HG03575 (cell line): ENCODE measurements around the gene TCERG1L.
"Not testable (repeated sequence)": the region's sequence is repeated elsewhere in the genome, so short reads cannot be mapped to it uniquely, and the experiment has no call there.

Experiments
- ATAC-seq: cut with Tn5 transposase; IDR thresholded peaks from one replicate; pipeline ENCODE4 v1.9.1; 2021; ENCODE audit not compliant: unreplicated experiment, insufficient number of reproducible peaks, low FRiP score; ENCODE audit errors: extremely low read depth

Gene TCERG1L, protein sequence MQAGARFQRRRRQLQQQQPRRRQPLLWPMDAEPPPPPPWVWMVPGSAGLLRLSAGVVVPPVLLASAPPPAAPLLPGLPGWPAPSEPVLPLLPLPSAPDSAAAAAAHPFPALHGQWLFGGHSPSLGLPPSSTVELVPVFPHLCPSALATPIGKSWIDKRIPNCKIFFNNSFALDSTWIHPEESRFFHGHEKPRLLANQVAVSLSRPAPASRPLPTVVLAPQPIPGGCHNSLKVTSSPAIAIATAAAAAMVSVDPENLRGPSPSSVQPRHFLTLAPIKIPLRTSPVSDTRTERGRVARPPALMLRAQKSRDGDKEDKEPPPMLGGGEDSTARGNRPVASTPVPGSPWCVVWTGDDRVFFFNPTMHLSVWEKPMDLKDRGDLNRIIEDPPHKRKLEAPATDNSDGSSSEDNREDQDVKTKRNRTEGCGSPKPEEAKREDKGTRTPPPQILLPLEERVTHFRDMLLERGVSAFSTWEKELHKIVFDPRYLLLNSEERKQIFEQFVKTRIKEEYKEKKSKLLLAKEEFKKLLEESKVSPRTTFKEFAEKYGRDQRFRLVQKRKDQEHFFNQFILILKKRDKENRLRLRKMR

DNA sequence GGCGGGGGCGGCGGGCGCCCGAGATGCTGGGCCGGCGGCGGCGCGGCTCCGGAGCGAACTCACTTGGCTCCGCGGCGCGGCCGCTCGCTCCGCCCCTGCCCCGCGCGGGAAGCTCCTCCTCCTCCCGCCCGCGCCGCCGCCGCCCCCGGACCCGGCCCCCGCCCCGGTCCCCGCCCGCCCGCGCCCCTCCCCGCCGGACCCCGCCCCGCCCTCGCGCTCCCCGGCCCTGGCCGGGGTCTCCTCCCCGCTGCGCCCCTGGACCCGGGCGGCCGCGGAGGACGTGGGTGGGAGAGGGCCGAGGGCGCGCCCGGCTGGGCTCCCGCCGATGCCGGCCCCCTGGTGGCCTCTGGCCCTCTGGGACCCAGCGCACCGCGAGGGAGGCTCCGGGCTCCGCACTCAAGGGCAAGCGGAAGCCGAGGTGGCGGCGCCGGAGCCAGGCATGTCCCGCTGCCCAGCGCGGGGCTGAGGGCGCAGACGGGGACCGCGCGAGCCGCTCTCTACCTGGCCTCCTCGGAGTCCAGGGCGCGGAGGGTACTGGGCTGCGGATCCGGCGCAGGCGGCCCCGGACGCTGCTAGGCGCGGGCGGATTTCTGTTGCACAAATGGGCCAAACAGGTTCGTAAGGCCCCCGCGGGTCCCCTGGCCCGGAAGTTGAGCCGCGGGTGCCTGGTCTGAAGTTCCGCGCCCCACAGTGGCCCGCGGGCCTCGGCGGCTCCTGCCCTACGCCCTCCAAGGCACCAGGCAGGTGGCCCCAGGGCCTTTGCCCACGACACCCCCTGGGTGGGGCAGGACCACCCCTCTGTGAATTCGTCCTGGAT, at the start of gene TCERG1L:
Gene TCERG1L, minus strand, starts transcription at position 61 of the 817 bp plus-strand sequence. CDS start 86 bp downstream, outside the sequence.
- ATAC-seq = no peak

DNA sequence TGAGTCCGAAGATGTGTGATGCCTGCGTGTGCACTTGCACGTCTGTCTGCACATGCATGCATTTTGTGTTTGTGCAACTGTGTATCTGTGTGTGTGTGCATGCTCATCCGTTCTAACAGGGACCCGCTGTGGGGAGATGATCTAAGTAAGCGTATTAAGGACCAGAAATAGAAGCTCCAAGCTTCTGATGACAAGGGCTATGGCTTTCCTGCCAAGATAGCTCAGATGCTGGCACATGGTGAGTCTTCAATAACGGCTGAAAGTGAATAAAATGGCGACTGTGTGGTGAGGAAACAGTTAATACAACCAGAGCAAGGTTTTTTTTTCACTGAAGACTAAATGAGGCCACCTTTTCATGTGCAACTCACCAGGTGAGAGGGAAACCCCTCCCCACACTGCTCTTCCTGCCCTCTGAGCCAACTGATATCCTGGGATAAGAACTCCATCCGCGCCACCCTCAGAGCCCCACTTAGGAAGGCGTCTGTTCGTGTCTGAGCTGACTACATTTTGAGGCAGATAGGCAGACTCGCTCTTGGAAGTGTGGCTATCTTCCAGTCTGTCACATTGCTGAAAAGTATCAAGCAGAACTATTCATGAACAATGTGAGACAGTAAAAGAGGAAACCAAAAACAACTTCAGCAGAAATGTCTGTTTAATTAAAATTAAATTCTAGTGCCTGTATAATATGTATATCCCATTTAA, 47.4 kb upstream of the TCERG1L start:
- ATAC-seq = no peak

DNA sequence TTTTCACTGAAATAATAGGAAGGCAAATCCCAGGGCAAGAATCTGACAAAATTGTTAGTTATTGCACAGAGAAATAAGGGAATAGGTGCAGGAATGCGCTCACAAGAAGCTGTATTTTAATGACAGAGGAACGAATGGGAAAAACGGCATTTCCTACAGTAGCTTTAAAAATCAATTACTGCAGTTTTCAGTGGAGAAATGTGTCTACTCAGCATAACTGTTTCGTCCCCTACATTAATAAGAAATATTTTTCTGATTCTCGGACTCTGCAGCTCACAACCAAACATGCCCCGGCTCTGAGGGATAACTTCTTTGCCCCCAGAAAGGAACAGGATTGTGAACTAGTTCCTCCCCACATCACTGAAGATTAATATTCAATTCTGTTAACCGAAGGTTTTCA, 44.9 kb upstream of the TCERG1L start:
- ATAC-seq = no peak

DNA sequence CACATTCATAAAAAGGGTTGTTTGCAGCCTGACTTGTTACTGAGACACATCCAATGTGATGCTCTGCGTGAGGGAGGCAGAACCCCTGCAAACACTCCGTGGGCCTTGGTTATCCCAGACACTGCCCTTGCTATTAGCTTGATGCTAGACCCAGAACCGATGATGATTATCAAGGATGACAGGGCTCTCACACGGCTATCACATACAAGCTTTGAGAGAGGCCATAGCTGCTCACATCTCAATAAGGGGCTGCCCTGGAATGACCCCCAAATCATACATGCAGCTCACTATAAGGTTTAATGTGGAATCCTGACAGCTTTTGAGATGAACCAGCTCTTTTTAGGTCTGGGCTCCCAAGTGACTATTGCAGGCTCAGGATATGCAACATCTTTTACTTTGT, 44.4 kb upstream of the TCERG1L start:
- no peak for ATAC-seq

DNA sequence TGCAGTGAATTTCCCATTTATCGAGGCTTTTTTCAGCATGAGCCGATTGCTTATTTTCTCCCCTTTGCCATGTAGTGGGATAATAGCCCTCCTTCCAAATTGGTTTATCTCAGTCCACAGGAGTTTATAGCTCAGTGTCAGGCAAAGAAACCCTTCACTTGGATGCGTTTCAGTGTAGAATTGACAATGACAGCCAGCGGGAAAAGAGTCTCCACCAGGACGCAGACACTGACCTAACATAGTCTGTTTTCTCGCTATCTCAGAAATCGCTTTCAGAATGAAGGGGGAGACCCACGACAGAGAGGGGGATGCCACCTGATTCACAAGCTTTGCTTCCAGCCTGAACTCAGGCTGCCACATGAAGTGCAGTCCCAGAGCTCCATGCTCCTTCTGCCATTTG, 43.5 kb upstream of the TCERG1L start:
- ATAC-seq = no peak

DNA sequence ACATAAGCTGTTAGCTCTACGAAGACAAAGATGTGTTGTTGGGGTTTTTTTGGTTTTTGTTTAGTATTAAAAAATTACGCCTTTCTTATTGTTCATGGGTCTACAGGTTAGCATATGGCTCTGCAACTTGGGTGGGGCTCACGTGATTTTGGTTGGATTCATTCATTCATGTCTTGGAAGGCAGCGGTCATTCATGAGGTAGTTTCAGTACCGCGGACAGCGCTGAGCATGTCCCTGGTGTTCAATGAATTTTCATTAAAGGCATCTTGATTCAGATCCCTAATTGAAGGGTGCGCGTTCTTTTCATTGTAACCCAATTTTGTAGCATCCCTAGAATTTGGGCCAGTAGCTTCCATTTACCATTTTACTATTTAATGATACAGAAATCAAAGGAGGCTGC, 42.9 kb upstream of the TCERG1L start:
- no peak for ATAC-seq

DNA sequence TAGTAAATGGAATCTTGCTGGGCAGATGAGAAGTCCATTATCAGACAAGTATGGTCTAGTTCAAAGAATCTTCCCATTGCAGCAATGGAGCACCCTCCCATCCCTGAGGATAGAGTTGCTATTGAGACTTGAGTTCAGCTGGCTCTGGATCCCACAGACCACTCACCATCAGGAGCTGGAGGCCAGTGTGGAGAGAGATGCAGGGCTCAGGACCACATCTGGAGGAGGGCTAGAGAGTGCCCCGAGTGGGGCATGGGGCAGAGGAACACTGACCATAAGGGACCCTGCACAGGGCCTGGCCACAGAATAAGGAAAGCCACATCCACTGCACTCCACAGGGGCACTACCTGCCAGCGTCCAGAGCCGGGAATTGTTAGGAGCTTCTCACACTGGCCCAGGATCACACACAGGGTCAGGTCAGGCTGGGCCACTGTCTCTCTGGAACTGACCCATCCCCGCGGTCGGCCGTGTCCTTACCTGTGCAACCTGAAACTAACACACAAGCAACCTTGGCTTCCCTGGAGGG, 41.3 kb upstream of the TCERG1L start:
- no peak for ATAC-seq

DNA sequence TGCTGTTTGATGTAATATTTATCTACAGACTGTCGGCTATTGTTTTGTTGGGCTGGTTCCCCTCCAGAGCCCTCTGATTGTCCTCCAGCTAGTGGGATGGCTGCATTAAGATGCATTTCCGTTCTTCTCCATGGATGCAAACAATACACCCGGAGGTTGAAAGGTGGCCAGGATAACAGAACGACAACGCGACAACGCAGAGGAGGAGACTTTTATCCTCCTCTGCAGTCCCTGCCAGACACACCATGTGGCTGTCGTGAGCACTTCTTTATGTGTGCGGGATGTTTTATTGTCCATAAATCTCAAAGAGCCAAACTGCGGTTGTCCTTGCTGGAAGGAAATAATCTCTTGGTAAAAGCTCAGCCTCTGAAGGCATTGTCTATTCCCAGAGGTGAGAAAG, 39.1 kb upstream of the TCERG1L start:
- ATAC-seq = no peak

DNA sequence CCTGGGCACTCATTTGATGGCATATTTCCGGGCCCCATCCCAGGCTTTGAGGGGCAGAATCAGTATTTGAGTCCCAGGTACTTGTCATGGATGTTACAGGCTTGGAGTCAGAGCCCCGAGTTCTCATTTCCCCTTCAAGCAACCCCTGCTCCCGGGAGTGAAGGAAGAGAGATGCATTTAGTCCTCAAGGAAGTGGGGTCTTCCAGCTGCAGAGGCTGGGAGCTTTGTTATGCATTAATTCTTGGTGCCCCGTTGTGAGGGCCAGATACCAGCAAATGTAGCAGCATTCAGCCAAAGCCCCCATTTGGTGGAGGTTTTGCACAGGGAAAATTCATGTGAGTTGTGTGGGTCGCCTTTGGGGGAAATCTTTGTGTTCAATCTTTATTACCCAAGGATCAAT, 38.7 kb upstream of the TCERG1L start:
- no peak for ATAC-seq

DNA sequence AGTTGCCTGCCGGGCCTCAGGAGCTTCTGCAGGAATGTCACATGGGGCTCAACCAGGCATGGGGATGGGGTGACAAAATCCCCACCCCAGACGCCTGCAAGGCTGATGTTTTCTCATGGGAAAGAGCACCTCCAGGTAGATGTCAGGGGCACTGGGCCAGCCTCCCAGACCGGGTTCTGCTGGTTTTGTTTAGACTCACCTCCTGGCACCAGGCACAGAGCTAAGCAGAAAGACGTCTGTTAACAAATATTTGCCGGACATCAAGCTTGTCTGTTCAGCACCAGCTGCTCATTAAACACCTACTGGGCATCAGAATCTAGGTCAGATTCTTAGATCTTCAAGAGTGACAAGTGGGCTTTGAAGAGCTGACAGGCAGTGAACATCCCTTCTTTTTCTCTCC, 34.9 kb upstream of the TCERG1L start:
- no peak for ATAC-seq

DNA sequence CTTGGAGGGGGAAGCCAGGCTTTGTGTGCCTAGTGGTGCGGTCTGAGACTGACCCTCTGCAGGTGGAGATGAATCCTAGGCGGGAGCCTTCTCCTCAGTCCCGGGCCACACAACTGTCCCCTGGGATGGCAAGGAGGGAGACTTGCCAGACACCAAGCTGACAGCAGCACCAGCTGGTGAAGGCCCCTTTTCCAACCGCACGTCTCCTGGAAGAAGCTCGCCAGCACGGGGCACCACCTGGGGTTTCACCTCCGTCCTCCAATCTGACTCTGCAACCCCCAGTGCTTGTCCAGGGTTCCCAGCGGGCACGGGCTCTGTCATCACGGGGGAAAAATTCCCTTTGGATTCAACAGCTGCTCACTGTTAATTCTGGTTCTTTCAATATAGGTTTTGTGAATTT, 34.2 kb upstream of the TCERG1L start:
- no peak for ATAC-seq

DNA sequence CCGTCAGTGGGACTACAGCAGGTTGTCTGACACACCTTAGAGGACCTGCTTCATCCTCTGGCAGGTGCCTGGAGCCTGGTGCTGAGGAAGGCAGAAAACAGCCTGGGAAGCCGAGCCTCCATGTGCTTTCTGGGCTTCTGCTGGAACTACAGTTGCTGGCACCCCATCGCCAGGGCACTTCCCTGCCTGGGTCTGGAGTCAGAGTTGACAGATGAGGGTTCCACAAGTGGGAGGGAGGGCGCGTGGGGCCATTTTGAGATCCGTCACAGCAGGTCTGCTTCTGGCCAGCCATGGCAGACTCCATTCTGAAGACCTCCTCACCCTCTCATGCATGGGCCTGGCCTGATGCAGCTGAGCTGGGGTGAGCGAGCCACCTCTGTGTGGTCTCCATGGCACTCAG, 33.2 kb upstream of the TCERG1L start:
- ATAC-seq = no peak

DNA sequence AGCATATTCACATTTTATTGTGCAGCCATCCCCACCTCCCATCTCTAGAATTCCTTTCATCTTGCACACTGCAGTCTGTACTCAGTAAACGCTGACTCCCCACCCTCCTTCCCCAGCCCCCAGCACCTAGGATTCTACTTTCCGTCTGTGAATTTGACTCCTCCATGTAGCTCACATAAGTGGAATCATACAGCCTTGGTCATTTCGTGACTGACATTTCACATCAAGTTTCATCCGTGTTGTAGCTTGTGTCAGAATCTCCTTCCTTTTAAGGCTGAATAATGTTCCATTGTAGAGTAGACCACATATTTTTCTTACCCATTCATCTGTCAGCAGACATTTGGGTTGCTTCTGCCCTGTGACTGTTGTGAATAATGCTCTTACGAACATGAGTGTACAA, 26.2 kb upstream of the TCERG1L start:
- ATAC-seq = no peak

DNA sequence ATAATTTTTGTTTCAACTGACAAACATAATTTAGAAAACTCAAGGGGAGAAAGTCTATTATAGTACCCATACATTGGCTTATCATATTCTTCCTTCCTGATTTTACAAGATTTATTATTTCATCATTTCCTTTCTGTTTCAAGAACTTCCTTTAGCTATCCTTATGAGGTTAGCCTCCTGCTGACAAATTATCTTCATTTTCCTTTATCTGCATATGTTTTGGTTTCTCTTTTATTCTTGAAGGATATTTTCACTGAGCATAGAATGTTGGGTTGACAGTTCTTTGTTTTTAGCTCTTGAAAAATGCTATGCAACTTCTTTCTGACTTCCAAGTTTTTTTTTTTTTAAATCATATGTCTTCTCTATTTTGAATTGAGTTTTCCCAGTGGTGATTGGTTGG, 21.3 kb upstream of the TCERG1L start:
- no peak for ATAC-seq

DNA sequence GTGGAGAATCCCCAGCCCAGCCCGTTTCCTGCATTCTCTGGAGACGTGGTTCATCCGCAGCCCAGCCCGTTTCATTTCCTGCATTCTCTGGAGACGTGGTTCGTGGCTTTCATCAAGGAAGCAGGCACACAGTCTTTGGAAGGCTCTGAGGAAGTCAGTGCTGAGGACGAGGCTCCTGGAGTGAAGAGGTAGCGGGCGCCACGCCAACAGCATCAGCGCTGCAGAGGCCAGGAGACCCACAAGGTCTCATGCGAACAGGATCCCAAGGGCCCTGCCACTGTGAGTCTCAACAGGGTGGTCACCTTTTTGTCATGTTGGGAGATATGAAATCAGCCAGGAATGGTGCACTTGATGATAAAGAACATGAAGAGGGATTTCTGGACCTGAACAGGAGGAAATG, 12.4 kb upstream of the TCERG1L start:
- ATAC-seq = no peak

DNA sequence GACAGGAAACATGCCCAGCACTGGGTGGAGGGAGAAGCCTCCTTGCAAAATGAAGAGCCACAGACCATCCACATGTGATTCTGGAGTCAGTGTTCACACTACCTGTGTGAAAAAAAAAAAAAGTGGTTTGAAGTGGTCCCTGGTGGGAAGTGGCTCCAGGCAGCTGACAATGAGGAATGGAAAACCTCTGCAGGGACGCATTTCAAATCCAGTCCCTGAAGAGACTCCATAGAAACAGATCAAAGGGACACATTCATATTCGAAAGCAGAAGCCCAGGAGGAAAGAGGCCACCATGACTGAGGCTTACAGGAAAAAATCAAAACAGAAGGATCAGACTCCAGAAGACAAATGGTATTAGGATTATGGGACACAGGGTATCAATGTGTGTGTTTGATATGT, 11.5 kb upstream of the TCERG1L start:
- ATAC-seq = no peak

DNA sequence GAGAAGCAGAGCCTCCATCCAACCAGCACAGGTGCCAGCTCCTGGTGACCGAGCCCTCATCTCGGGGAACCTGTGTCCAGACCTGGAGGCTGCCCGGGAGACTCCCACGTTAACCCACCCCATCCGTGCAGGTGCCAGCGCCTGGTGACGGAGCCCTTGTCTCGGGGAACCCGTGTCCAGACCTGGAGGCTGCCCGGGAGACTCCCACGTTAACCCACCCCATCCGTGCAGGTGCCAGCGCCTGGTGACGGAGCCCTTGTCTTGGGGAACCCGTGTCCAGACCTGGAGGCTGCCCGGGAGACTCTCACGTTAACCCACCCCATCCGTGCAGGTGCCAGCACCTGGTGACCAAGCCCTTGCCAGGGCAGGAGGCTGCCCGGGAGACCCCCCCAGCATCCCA, 11.1 kb upstream of the TCERG1L start:
- ATAC-seq = not testable (repeated sequence)

DNA sequence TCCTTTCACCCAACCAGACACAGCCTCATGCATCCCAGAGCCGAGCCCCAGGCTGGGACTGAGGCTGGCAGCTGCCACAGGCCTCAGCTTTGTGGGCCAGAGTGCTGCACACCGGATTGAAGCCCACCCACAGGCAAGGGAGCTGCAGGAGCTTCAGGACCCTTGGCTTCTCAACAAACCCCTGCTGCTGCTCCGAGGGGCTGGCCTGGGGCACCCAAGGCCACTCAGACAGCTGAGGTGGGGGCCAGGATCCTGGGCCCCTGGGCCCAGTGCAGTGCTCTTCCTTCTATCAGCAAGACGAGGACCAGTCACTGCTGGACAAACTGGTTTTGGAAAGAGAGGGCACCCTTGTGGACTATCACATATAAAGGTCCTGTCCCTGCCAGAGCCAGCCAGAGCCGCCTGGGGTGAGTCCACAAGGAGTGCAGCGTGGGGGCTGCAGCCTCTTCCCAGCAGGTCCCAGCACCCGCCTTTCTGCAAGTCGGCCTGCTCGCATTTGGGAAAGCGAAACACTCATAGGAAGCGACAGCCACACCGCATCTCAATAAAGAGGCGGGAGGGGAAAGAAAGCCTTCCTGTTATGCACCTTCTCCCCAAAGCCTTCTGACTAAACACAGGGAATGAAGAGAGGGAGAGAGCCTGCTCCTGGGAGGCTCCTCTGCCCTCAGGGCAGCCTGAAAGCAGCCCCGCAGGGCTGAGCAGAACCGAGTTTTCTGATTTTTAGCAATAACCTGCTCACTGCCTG, 9.5 kb upstream of the TCERG1L start:
- no peak for ATAC-seq

DNA sequence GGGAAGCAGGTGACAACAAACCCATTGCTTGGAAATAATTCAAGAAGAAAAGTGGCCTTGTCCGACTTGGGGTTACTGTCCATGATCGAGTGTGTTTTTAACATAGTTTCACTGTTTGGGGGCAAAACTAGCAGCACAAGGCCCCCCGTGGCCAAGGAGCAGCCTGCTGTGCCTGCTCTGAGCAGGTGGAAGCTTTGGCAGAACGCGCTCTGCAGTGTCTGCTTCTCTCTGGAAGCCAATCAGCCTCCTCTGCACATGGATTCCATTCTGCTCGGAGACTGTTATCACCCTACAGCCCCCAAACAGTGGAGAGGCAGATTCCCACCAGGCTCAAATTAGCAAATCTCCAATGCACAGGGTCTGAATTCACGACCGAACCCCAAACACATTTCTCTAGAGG, 7.3 kb upstream of the TCERG1L start:
- no peak for ATAC-seq
